GM12878 (cell line): ENCODE data around the gene CUL1. TPM values are rescaled to one million over a fixed set of nuclear protein-coding genes. Genes with fewer than 3 reads are reported as not detected.

Experiments
- ATAC-seq: fragments of 200-7000 bp; cut with Tn5 transposase; 3 replicates; pipeline ENCODE4 v1.9.1; 2020; ENCODE audit warnings: mild to moderate bottlenecking, moderate library complexity
- BruUV-seq: library from RNA; stranded (reverse); fragments of 400-500 nt; replicated peaks from 2 replicates; lab custom pipeline; 2021; lab: Mats Ljungman, UMichigan
- CTCF ChIA-PET: fragments of 300-600 bp; sonication (Branson Sonifier 250); formaldehyde crosslinking; extraction: SDS; loops from one replicate; lab custom pipeline; 2021; ENCODE audit warnings: inconsistent platforms; lab: Yijun Ruan, JAX
- POLR2A ChIA-PET: fragments of 350-600 bp; formaldehyde crosslinking; extraction: SDS; loops from one replicate; lab custom pipeline; 2021; ENCODE audit warnings: inconsistent platforms; lab: Charles Lee
- RAD21 ChIA-PET: fragments of 300-600 bp; sonication (Branson Sonifier 250); formaldehyde crosslinking; loops from one replicate; lab custom pipeline; 2023; ENCODE audit warnings: antibody characterized with exemption; ENCODE audit not compliant: unreplicated experiment; lab: Charles Lee
- SMC1A ChIA-PET: fragments of 300-600 bp; sonication (Branson Sonifier 250); formaldehyde crosslinking; loops from one replicate; lab custom pipeline; 2023; ENCODE audit not compliant: unreplicated experiment, uncharacterized antibody; lab: Charles Lee
- DNase-seq: peaks from one replicate; pipeline ENCODE4 v3.0.0-alpha.2; 2011; ENCODE audit warnings: low read depth, low spot score
- FAIRE-seq: peaks from 3 replicates; lab custom pipeline; 2011; peaks lifted over from hg19 to GRCh38; lab: Jason Lieb, UNC
- H2AFZ ChIP-seq: 2 replicates; pipeline ENCODE4 v1.6.0; 2011; ENCODE audit warnings: low read depth, low read length, control low read depth; ENCODE audit not compliant: control insufficient read depth
- H3K27ac ChIP-seq: 2 replicates; pipeline ENCODE4 v1.5.1; 2011; ENCODE audit warnings: control low read depth; ENCODE audit not compliant: control insufficient read depth, insufficient read depth
- H3K27me3 ChIP-seq, 2 experiments: replicated peaks in 1 of 2; 2 replicates each; pipeline versions ENCODE4 v1.6.0 to v1.6.1; 2011; ENCODE audit warnings: low read length in 1 of 2; ENCODE audit not compliant: control insufficient read depth in 2 of 2, insufficient read depth in 2 of 2
- H3K36me3 ChIP-seq, 2 experiments: 2 replicates each; pipeline ENCODE4 v1.5.1; 2011; ENCODE audit warnings: low read length in 1 of 2; ENCODE audit not compliant: control insufficient read depth in 2 of 2, insufficient read depth in 2 of 2
- H3K4me1 ChIP-seq: 2 replicates; pipeline ENCODE4 v1.6.1; 2011; ENCODE audit warnings: mild to moderate bottlenecking, low read length, moderate library complexity, mixed read lengths; ENCODE audit not compliant: control insufficient read depth, insufficient read depth
- H3K4me2 ChIP-seq: 2 replicates; pipeline ENCODE4 v1.6.0; 2011; ENCODE audit warnings: control low read depth; ENCODE audit not compliant: control insufficient read depth, insufficient read depth
- H3K4me3 ChIP-seq: fragments of 200-600 bp; sonication (generic); 2 replicates; pipeline ENCODE4 v1.5.1; 2016
- H3K79me2 ChIP-seq: 2 replicates; pipeline ENCODE4 v1.6.0; 2011; ENCODE audit warnings: low read length; ENCODE audit not compliant: control insufficient read depth, insufficient read depth
- H3K9ac ChIP-seq: 2 replicates; pipeline ENCODE4 v1.8.0; 2011; ENCODE audit warnings: low read length, control low read depth, mixed read lengths; ENCODE audit not compliant: control insufficient read depth, insufficient read depth
- H3K9me3 ChIP-seq: replicated peaks from 3 replicates; pipeline ENCODE4 v1.5.1; 2011; ENCODE audit warnings: mild to moderate bottlenecking, low read length; ENCODE audit not compliant: control insufficient read depth, insufficient read depth
- H4K20me1 ChIP-seq: 2 replicates; pipeline ENCODE4 v1.6.0; 2011; ENCODE audit not compliant: control insufficient read depth, insufficient read depth
- CBX5 ChIP-seq: sonication (generic); IDR thresholded peaks from 2 replicates; pipeline ENCODE4 v1.6.1; 2016; ENCODE audit warnings: low read depth, moderate library complexity, mild to moderate bottlenecking, inconsistent platforms
- CHD1 ChIP-seq: IDR thresholded peaks from 2 replicates; pipeline ENCODE4 v1.6.1; 2012; ENCODE audit warnings: low read depth, low read length, improper control_type of control experiment
- CHD2 ChIP-seq: IDR thresholded peaks from 2 replicates; pipeline ENCODE4 v1.6.1; 2011; ENCODE audit warnings: low read depth, low read length, improper control_type of control experiment, borderline replicate concordance
- CHD4 ChIP-seq: fragments of 200-600 bp; sonication (generic); IDR thresholded peaks from 2 replicates; pipeline ENCODE4 v1.6.1; 2016; ENCODE audit warnings: mild to moderate bottlenecking
- EP300 ChIP-seq, 2 experiments: fragments of 150-350 bp in 1 of 2; IDR thresholded peaks; 2 replicates each; pipeline ENCODE4 v1.6.1; 2011 to 2012; ENCODE audit warnings: low read depth in 2 of 2, low read length in 2 of 2, borderline replicate concordance in 1 of 2, improper control_type of control experiment in 1 of 2, inconsistent platforms in 1 of 2; ENCODE audit not compliant: control insufficient read depth in 1 of 2
- ESRRA ChIP-seq: IDR thresholded peaks from 2 replicates; pipeline ENCODE4 v1.6.1; 2012; ENCODE audit warnings: mild to moderate bottlenecking, low read length, improper control_type of control experiment
- HDAC6 ChIP-seq: fragments of 200-600 bp; sonication (generic); IDR thresholded peaks from one replicate; pipeline ENCODE4 v1.8.0; 2017; ENCODE audit warnings: antibody characterized with exemption; ENCODE audit not compliant: unreplicated experiment
- IKZF2 ChIP-seq, 2 experiments: fragments of 450-650 bp; IDR thresholded peaks; 2 replicates each; pipeline ENCODE4 v1.6.1; 2017; ENCODE audit warnings: mild to moderate bottlenecking in 2 of 2, moderate library complexity in 2 of 2
- MYC ChIP-seq: IDR thresholded peaks from 2 replicates; pipeline ENCODE4 v1.6.1; 2011; ENCODE audit warnings: mild to moderate bottlenecking, low read length, moderate library complexity, inconsistent platforms; ENCODE audit not compliant: insufficient read depth, insufficient replicate concordance, insufficient read length, severe bottlenecking
- NFXL1 ChIP-seq: fragments of 450-650 bp; IDR thresholded peaks from 2 replicates; pipeline ENCODE4 v1.6.1; 2017; ENCODE audit warnings: antibody characterized with exemption, mild to moderate bottlenecking, borderline replicate concordance
- NR2C1 ChIP-seq: fragments of 450-650 bp; IDR thresholded peaks from 2 replicates; pipeline ENCODE4 v1.6.1; 2017; ENCODE audit warnings: antibody characterized with exemption, mild to moderate bottlenecking, moderate library complexity
- PAX5 ChIP-seq: IDR thresholded peaks from 2 replicates; pipeline ENCODE4 v1.6.1; 2011; ENCODE audit warnings: low read depth, low read length, borderline replicate concordance
- RAD51 ChIP-seq: fragments of 450-650 bp; IDR thresholded peaks from 2 replicates; pipeline ENCODE4 v1.6.1; 2016; ENCODE audit warnings: moderate library complexity, mild to moderate bottlenecking, inconsistent platforms
- SPI1 ChIP-seq: IDR thresholded peaks from 2 replicates; pipeline ENCODE4 v1.6.1; 2011; ENCODE audit warnings: low read depth, mild to moderate bottlenecking, low read length, moderate library complexity, borderline replicate concordance; ENCODE audit not compliant: insufficient read depth
- ZNF274 ChIP-seq: IDR thresholded peaks from one replicate; pipeline ENCODE4 v1.8.0; 2011; ENCODE audit not compliant: insufficient read length, insufficient read depth
- WGBS: methylation state at CpG from one replicate; pipeline ENCODE4 v1.1.6; 2016; ENCODE audit warnings: low lambda C conversion rate; ENCODE audit not compliant: insufficient replicate concordance, insufficient coverage; ENCODE audit errors: missing lambda C conversion rate; 5-methylcytosine and 5-hydroxymethylcytosine counted together
- in situ Hi-C: fragments of 300-500 bp; cut with MboI; formaldehyde crosslinking; loops from 9 replicates; pipeline ENCODE4 v1.14.3; 2018; ENCODE audit warnings: mixed read lengths
- intact Hi-C: fragments of 100-400 bp; cut with micrococcal nuclease; formaldehyde crosslinking; loops from one replicate; pipeline ENCODE4 v1.14.2; 2022; ENCODE audit not compliant: unreplicated experiment
- polyA plus RNA-seq, 11 experiments: library from polyadenylated mRNA; depleted of rRNA in 4 of 11; unstranded in 6 of 11; stranded (reverse) in 5 of 11; fragments of >200 nt; fragmentation: Nextera tagmentation in 4 of 11; fragmentation: Illumina TruSeq in 1 of 11; extraction: Ambion mirVana in 4 of 11; extraction: Trizol in 1 of 11; gene quantifications; 1 replicate in 1 of 11; 2 replicates in 10 of 11; pipeline versions ENCODE4 v1.2.1 to v1.2.3, GENCODE V29; 2011 to 2016; ENCODE audit warnings: inconsistent platforms in 2 of 11, missing spikeins in 2 of 11, low read depth in 1 of 11
- total RNA-seq, 4 experiments: library from RNA; depleted of rRNA in 3 of 4; stranded (reverse); fragments of >200 nt in 3 of 4; fragmentation: Illumina TruSeq in 1 of 4; extraction: Trizol in 1 of 4; gene quantifications; 2 replicates each; pipeline versions ENCODE4 v1.2.1 to v1.2.3, GENCODE V29; 2013 to 2021
- TF ChIP-seq, protein P1 (sequence below): fragments of 450-650 bp; formaldehyde crosslinking; IDR thresholded peaks from 2 replicates; pipeline ENCODE4 v1.5.0; 2022; ENCODE audit warnings: mild to moderate bottlenecking, missing genetic modification characterization
- TF ChIP-seq, protein P2 (sequence below): fragments of 450-650 bp; formaldehyde crosslinking; IDR thresholded peaks from 2 replicates; pipeline ENCODE4 v1.4.0; 2022; ENCODE audit warnings: mild to moderate bottlenecking, moderate library complexity

CUL1 gene
- total and polyA plus RNA-seq, 10 of the 15 experiments (the other 5 are each of a cell fraction or from before 2014, with no cell fraction given), result 13.3 to 63.9 (median 45.9) TPM

DNA sequence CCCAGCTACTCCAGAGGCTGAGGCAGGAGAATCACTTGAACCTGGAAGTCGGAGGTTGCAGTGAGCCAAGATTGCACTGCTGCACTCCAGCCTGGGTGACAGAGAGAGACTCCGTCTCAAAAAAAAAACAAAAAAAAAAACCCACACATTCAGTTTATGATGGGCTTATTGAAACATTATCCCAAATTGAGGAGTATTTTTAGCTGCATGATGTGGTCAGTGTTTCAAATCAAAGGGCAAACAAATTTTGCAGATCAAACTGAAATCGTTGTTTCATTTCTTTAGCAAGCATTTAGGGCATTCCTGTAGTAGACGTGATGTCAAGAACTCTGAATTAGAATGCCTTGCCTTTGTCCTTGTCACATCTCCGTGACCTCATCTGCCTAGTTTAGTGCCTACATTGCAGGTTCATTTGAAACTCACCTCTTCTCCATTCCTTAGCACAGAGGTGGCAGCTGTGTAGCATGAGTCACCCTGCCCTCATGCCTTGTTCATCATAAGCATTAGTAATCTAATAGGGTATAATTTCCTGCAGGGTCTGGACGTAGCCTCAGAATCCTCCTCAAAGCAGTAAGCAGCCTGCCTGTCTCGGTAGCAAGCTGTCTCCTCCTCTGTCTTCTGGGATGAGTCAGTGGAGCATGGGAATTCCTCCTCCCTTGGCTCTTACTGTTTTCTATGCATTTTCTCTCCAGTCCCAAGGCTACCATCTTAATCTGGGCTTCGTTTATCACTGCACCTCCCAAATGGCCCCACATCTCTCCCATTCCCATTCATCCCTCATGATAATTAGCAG, 73.8 kb downstream of the CUL1 start:
- Histone ChIP-seq H4K20me1 (no peaks in the 10 kb centered on the region), H3K36me3 (peaks cover 8 to 27% of the 10 kb centered on the region in 2 experiments), H3K9ac (no peak overlapping the region), H3K27ac (no peak overlapping the region), H3K4me3 (no peak overlapping the region), H3K9me3 (no peaks in the 10 kb centered on the region), H3K27me3 (no peaks in the 10 kb centered on the region), H3K4me2 (no peak overlapping the region), H3K79me2 (no peaks in the 10 kb centered on the region), H2AFZ (no peak overlapping the region), H3K4me1 (no peaks in the 10 kb centered on the region)
- no TSS peak for BruUV-seq
- in situ Hi-C loops, result no loop called here
- ChIA-PET RAD21 (no interaction called here), SMC1A (interaction anchor here (0.6 kb wide), 1 partner anchor 18 kb away, joined by 3 read pairs; no protein-coding TSS in a partner anchor), POLR2A (no interaction called here), CTCF (interaction anchor here (1.7 kb wide), 1 partner anchor 45 kb away, joined by 5 read pairs; no protein-coding TSS in a partner anchor)
- no peak for DNase-seq
- TF ChIP-seq IKZF2 (IDR thresholded peaks at IDR 0.05), result no peak
- no peak for TF ChIP-seq NFXL1
- no peak for TF ChIP-seq CHD2
- no peak for TF ChIP-seq EP300 (IDR thresholded peaks at IDR 0.05; ENCODE audit: borderline replicate concordance in 1 of 2, control insufficient read depth in 1 of 2, low read depth in 2 of 2, low read length in 2 of 2)
- TF ChIP-seq PAX5, result no peak
- TF ChIP-seq CBX5, result no peak
- TF ChIP-seq HDAC6, result no peak
- no peak for TF ChIP-seq CHD1
- TF ChIP-seq MYC, result no peak
- TF ChIP-seq, protein P1, sequence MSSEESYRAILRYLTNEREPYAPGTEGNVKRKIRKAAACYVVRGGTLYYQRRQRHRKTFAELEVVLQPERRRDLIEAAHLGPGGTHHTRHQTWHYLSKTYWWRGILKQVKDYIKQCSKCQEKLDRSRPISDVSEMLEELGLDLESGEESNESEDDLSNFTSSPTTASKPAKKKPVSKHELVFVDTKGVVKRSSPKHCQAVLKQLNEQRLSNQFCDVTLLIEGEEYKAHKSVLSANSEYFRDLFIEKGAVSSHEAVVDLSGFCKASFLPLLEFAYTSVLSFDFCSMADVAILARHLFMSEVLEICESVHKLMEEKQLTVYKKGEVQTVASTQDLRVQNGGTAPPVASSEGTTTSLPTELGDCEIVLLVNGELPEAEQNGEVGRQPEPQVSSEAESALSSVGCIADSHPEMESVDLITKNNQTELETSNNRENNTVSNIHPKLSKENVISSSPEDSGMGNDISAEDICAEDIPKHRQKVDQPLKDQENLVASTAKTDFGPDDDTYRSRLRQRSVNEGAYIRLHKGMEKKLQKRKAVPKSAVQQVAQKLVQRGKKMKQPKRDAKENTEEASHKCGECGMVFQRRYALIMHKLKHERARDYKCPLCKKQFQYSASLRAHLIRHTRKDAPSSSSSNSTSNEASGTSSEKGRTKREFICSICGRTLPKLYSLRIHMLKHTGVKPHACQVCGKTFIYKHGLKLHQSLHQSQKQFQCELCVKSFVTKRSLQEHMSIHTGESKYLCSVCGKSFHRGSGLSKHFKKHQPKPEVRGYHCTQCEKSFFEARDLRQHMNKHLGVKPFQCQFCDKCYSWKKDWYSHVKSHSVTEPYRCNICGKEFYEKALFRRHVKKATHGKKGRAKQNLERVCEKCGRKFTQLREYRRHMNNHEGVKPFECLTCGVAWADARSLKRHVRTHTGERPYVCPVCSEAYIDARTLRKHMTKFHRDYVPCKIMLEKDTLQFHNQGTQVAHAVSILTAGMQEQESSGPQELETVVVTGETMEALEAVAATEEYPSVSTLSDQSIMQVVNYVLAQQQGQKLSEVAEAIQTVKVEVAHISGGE (CRISPR knock-in tag), result no peak
- no peak for TF ChIP-seq ZNF274
- no peak for TF ChIP-seq SPI1
- TF ChIP-seq NR2C1, result no peak
- TF ChIP-seq, protein P2, sequence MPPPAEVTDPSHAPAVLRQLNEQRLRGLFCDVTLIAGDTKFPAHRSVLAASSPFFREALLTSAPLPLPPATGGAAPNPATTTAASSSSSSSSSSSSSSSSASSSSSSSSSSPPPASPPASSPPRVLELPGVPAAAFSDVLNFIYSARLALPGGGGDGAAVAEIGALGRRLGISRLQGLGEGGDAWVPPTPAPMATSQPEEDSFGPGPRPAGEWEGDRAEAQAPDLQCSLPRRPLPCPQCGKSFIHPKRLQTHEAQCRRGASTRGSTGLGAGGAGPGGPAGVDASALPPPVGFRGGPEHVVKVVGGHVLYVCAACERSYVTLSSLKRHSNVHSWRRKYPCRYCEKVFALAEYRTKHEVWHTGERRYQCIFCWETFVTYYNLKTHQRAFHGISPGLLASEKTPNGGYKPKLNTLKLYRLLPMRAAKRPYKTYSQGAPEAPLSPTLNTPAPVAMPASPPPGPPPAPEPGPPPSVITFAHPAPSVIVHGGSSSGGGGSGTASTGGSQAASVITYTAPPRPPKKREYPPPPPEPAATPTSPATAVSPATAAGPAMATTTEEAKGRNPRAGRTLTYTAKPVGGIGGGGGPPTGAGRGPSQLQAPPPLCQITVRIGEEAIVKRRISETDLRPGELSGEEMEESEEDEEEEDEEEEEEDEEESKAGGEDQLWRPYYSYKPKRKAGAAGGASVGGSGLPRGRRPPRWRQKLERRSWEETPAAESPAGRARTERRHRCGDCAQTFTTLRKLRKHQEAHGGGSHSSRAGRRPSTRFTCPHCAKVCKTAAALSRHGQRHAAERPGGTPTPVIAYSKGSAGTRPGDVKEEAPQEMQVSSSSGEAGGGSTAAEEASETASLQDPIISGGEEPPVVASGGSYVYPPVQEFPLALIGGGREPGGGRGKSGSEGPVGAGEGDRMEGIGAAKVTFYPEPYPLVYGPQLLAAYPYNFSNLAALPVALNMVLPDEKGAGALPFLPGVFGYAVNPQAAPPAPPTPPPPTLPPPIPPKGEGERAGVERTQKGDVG (CRISPR knock-in tag), result no peak
- no peak for TF ChIP-seq RAD51
- no peak for TF ChIP-seq ESRRA
- no peak for TF ChIP-seq CHD4
- intact Hi-C loops, result no loop called here
- no peak for ATAC-seq
- FAIRE-seq, result no peak
- WGBS, result 82% methylated on average over 8 of the region's 8 CpGs
